ENCODE measurements around the gene ZNF749.

Gene ZNF749

GRCh38 chr19:57434386-57435061, 601 bp upstream of the ZNF749 start:
- peak; percentile 15 for DNase-seq
- Histone ChIP-seq H2BK120ac (ENCODE audit: low read depth, low read length) (no peak overlapping the region), H3K4ac (ENCODE audit: low read depth, low read length) (no peak overlapping the region), H2BK15ac (replicated peaks; ENCODE audit: low read depth) (no peak overlapping the region), H3K27me3 (ENCODE audit: insufficient read depth, low read length, poor library complexity) (no peaks in the 10 kb centered on the region), H3K23ac (ENCODE audit: low read length) (no peak overlapping the region), H3K4me3 (ENCODE audit: low read length) (peak overlapping the region; percentile 67), H2AK5ac (ENCODE audit: low read length) (no peak overlapping the region), H4K5ac (ENCODE audit: low read length) (no peak overlapping the region), H3K79me1 (ENCODE audit: low read length) (peaks cover 23% of the 10 kb centered on the region), H3K56ac (ENCODE audit: low read length) (peak overlapping the region; percentile 59), H3K4me1 (ENCODE audit: control insufficient read depth, low read depth, low read length) (peaks cover 6% of the 10 kb centered on the region), H3K18ac (ENCODE audit: low read length) (peak overlapping the region; percentile 62), H4K8ac (ENCODE audit: low read depth, low read length) (peak overlapping the region; percentile 94), H3K79me2 (ENCODE audit: control insufficient read depth, insufficient read depth, low read length) (peaks cover 31% of the 10 kb centered on the region), H3K36me3 (ENCODE audit: control insufficient read depth, insufficient read depth, low read length) (no peaks in the 10 kb centered on the region), H3K4me2 (ENCODE audit: low read length) (peak overlapping the region; percentile 34), H2BK5ac (ENCODE audit: low read length) (no peak overlapping the region), H3K27ac (ENCODE audit: low read depth, low read length) (no peak overlapping the region), H3K9ac (ENCODE audit: low read length) (peak overlapping the region; percentile 76)
- WGBS (ENCODE audit: extremely low coverage, insufficient coverage, low lambda C conversion rate) = no CpG with 5 or more reads among the region's 15 CpGs

GRCh38 chr19:57436417-57436816, 1.3 kb downstream of the ZNF749 start:
- peak overlapping the region; percentile 96 for H3K56ac ChIP-seq (ENCODE audit: low read length)

GRCh38 chr19:57437931-57438330, 2.8 kb downstream of the ZNF749 start:
- peaks cover 2% of the 10 kb centered on the region for H3K36me3 ChIP-seq (ENCODE audit: control insufficient read depth, insufficient read depth, low read length)
- H2BK120ac ChIP-seq (ENCODE audit: low read depth, low read length) = no peak overlapping the region
- H3K23ac ChIP-seq (ENCODE audit: low read length) = no peak overlapping the region
- no peak overlapping the region for H3K56ac ChIP-seq (ENCODE audit: low read length)
- H2BK5ac ChIP-seq (ENCODE audit: low read length) = no peak overlapping the region
- H3K4ac ChIP-seq (ENCODE audit: low read depth, low read length) = no peak overlapping the region
- no peak for DNase-seq
- peaks cover 6% of the 10 kb centered on the region for H3K4me1 ChIP-seq (ENCODE audit: control insufficient read depth, low read depth, low read length)
- H3K27me3 ChIP-seq (ENCODE audit: insufficient read depth, low read length, poor library complexity) = no peaks in the 10 kb centered on the region
- no peak overlapping the region for H4K8ac ChIP-seq (ENCODE audit: low read depth, low read length)
- peaks cover 56% of the 10 kb centered on the region for H3K79me2 ChIP-seq (ENCODE audit: control insufficient read depth, insufficient read depth, low read length)
- peak overlapping the region; percentile 28 for H3K9ac ChIP-seq (ENCODE audit: low read length)
- no peak overlapping the region for H3K4me3 ChIP-seq (ENCODE audit: low read length)
- H3K79me1 ChIP-seq (ENCODE audit: low read length) = peaks cover 46% of the 10 kb centered on the region
- no peak overlapping the region for H3K18ac ChIP-seq (ENCODE audit: low read length)
- H2AK5ac ChIP-seq (ENCODE audit: low read length) = no peak overlapping the region
- no peak overlapping the region for H2BK15ac ChIP-seq (replicated peaks; ENCODE audit: low read depth)
- no CpG with 5 or more reads among the region's 4 CpGs for WGBS (ENCODE audit: extremely low coverage, insufficient coverage, low lambda C conversion rate)
- H3K4me2 ChIP-seq (ENCODE audit: low read length) = no peak overlapping the region
- H3K27ac ChIP-seq (ENCODE audit: low read depth, low read length) = no peak overlapping the region
- H4K5ac ChIP-seq (ENCODE audit: low read length) = no peak overlapping the region

More at GRCh38 chr19:57436417-57436816, 1.3 kb downstream of the ZNF749 start:
- H2BK120ac ChIP-seq (ENCODE audit: low read depth, low read length) = no peak overlapping the region
- H2AK5ac ChIP-seq (ENCODE audit: low read length) = no peak overlapping the region
- H3K4me3 ChIP-seq (ENCODE audit: low read length) = peak overlapping the region; percentile 66
- H4K8ac ChIP-seq (ENCODE audit: low read depth, low read length) = no peak overlapping the region
- H3K4ac ChIP-seq (ENCODE audit: low read depth, low read length) = no peak overlapping the region
- WGBS (ENCODE audit: extremely low coverage, insufficient coverage, low lambda C conversion rate) = no CpG with 5 or more reads among the region's 1 CpG
- no peaks in the 10 kb centered on the region for H3K36me3 ChIP-seq (ENCODE audit: control insufficient read depth, insufficient read depth, low read length)
- peak overlapping the region; percentile 91 for H3K9ac ChIP-seq (ENCODE audit: low read length)
- peaks cover 46% of the 10 kb centered on the region for H3K79me2 ChIP-seq (ENCODE audit: control insufficient read depth, insufficient read depth, low read length)
- H3K4me1 ChIP-seq (ENCODE audit: control insufficient read depth, low read depth, low read length) = peaks cover 6% of the 10 kb centered on the region
- H4K5ac ChIP-seq (ENCODE audit: low read length) = no peak overlapping the region
- H3K27ac ChIP-seq (ENCODE audit: low read depth, low read length) = no peak overlapping the region
- H3K79me1 ChIP-seq (ENCODE audit: low read length) = peaks cover 36% of the 10 kb centered on the region
- H3K4me2 ChIP-seq (ENCODE audit: low read length) = peak overlapping the region; percentile 97
- no peaks in the 10 kb centered on the region for H3K27me3 ChIP-seq (ENCODE audit: insufficient read depth, low read length, poor library complexity)
- no peak overlapping the region for H2BK5ac ChIP-seq (ENCODE audit: low read length)
- H3K23ac ChIP-seq (ENCODE audit: low read length) = no peak overlapping the region
- no peak overlapping the region for H2BK15ac ChIP-seq (replicated peaks; ENCODE audit: low read depth)
- no peak overlapping the region for H3K18ac ChIP-seq (ENCODE audit: low read length)
- DNase-seq = peak; percentile 21

DNA sequence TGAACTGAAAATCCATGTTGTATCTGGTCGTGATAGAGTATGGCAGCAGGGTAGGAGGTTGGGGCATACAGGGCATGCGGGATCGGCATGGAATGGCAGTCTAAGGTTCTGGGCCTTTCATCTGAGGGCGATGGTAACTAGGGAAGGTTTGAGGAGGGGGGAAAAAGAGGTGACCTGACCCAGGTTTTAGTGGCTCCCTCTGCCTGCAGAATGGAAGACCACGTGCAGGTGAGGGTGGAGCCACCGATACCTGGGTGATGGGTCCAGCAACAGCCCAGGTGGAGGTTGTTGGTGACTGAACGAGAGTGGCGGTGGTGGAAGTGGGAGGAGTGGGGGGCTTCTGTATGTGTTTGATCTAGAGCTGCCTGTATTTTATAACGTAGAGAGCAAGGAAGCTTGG, 3.8 kb downstream of the ZNF749 start:
- H2BK15ac ChIP-seq (replicated peaks; ENCODE audit: low read depth) = no peak overlapping the region
- H3K56ac ChIP-seq (ENCODE audit: low read length) = no peak overlapping the region
- DNase-seq = peak; percentile 8
- no peak overlapping the region for H3K23ac ChIP-seq (ENCODE audit: low read length)
- H3K9ac ChIP-seq (ENCODE audit: low read length) = no peak overlapping the region
- no peak overlapping the region for H2AK5ac ChIP-seq (ENCODE audit: low read length)
- H3K27me3 ChIP-seq (ENCODE audit: insufficient read depth, low read length, poor library complexity) = no peaks in the 10 kb centered on the region
- WGBS (ENCODE audit: extremely low coverage, insufficient coverage, low lambda C conversion rate) = no CpG with 5 or more reads among the region's 9 CpGs
- no peak overlapping the region for H4K8ac ChIP-seq (ENCODE audit: low read depth, low read length)
- no peak overlapping the region for H3K18ac ChIP-seq (ENCODE audit: low read length)
- peaks cover 56% of the 10 kb centered on the region for H3K79me2 ChIP-seq (ENCODE audit: control insufficient read depth, insufficient read depth, low read length)
- H3K36me3 ChIP-seq (ENCODE audit: control insufficient read depth, insufficient read depth, low read length) = peaks cover 10% of the 10 kb centered on the region
- H3K4me2 ChIP-seq (ENCODE audit: low read length) = no peak overlapping the region
- H4K5ac ChIP-seq (ENCODE audit: low read length) = no peak overlapping the region
- peaks cover 50% of the 10 kb centered on the region for H3K79me1 ChIP-seq (ENCODE audit: low read length)
- H3K4me3 ChIP-seq (ENCODE audit: low read length) = no peak overlapping the region
- H2BK120ac ChIP-seq (ENCODE audit: low read depth, low read length) = no peak overlapping the region
- H3K4ac ChIP-seq (ENCODE audit: low read depth, low read length) = no peak overlapping the region
- H2BK5ac ChIP-seq (ENCODE audit: low read length) = no peak overlapping the region
- no peak overlapping the region for H3K27ac ChIP-seq (ENCODE audit: low read depth, low read length)
- peaks cover 6% of the 10 kb centered on the region for H3K4me1 ChIP-seq (ENCODE audit: control insufficient read depth, low read depth, low read length)

- no peak overlapping the region for H3K4me3 ChIP-seq (ENCODE audit: low read length)
- no peak overlapping the region for H3K9ac ChIP-seq (ENCODE audit: low read length)
- peak; percentile 37 for DNase-seq
- H4K5ac ChIP-seq (ENCODE audit: low read length) = no peak overlapping the region
- H2BK5ac ChIP-seq (ENCODE audit: low read length) = no peak overlapping the region
- no peak overlapping the region for H2BK120ac ChIP-seq (ENCODE audit: low read depth, low read length)
- H3K23ac ChIP-seq (ENCODE audit: low read length) = no peak overlapping the region
- H3K79me2 ChIP-seq (ENCODE audit: control insufficient read depth, insufficient read depth, low read length) = peaks cover 41% of the 10 kb centered on the region
- no peak overlapping the region for H3K4ac ChIP-seq (ENCODE audit: low read depth, low read length)
- H3K4me2 ChIP-seq (ENCODE audit: low read length) = no peak overlapping the region
- no peak overlapping the region for H2BK15ac ChIP-seq (replicated peaks; ENCODE audit: low read depth)
- H3K27me3 ChIP-seq (ENCODE audit: insufficient read depth, low read length, poor library complexity) = no peaks in the 10 kb centered on the region
- no peak overlapping the region for H3K18ac ChIP-seq (ENCODE audit: low read length)
- no peak overlapping the region for H2AK5ac ChIP-seq (ENCODE audit: low read length)
- H3K4me1 ChIP-seq (ENCODE audit: control insufficient read depth, low read depth, low read length) = no peaks in the 10 kb centered on the region
- no peak overlapping the region for H3K27ac ChIP-seq (ENCODE audit: low read depth, low read length)
- H4K8ac ChIP-seq (ENCODE audit: low read depth, low read length) = no peak overlapping the region
- H3K79me1 ChIP-seq (ENCODE audit: low read length) = peaks cover 44% of the 10 kb centered on the region
- H3K56ac ChIP-seq (ENCODE audit: low read length) = no peak overlapping the region
- WGBS (ENCODE audit: extremely low coverage, insufficient coverage, low lambda C conversion rate) = no CpG with 5 or more reads among the region's 7 CpGs
- peaks cover 16% of the 10 kb centered on the region for H3K36me3 ChIP-seq (ENCODE audit: control insufficient read depth, insufficient read depth, low read length)
These were observed 7.0 kb downstream of the ZNF749 start for GRCh38 chr19:57441979-57442752.

Measured in mesendoderm (in vitro differentiated cells).